ENCODE measurements around the gene MYMK. TPM values are rescaled to one million over a fixed set of nuclear protein-coding genes. Genes with fewer than 3 reads are reported as not detected.

The MYMK gene
- polyA plus RNA-seq, 1 donor = 0.13 TPM

DNA sequence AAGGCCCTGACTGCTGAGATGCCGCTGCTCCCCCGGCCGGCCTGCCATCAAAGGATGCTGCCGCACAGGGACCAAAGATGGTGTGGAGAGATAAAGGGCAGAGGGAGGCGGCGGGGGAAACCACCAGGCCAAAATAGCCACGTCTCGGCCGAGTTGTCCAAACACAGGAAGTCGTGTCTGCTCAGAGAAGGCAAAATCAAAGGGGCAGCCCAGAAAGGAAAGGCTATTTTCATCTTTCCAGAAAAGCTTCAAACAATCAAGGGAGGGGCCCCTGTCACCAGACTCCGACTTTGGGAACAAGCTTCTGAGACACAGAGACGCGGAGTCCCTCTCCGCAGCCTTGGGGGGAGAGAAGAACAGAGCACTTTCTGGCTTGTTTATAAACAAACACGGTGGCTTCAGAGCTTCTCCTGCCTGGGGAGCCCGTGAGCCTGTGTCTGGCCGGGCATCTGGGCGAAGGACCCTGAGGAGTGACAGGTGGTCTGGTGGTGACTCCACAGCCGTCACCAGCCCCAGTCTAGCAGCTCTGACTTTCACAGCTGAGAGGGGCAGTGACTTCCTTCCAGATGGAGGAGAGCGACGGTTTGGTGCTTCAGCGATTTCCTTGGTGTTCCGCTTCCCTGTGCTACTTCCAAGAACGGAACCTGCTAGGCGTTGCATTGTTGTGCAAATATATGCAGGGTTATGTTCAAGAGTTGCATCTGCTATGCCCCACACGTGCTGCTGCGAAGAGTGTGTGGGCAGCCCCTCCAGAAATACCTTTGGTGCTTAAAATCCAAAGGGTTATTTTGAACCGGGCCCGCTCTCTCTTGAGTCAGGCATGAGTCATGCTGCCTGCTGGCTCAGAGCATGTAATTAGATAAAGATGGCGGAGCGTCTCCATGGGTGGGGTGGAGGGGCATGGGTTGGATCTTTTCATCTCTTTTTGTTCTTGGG is 33.7 kb upstream of the MYMK start:
- H3K4me3 ChIP-seq (ENCODE audit: low read length) = no peak overlapping the region
- peaks cover 8% of the 10 kb centered on the region for H3K4me1 ChIP-seq (ENCODE audit: control insufficient read depth, insufficient read depth, low read length)
- no peaks in the 10 kb centered on the region for H3K36me3 ChIP-seq (ENCODE audit: control insufficient read depth, insufficient read depth, low read length)
- WGBS (ENCODE audit: insufficient coverage, low lambda C conversion rate) = no CpG with 5 or more reads among the region's 31 CpGs
- DNase-seq = no peak
- no peaks in the 10 kb centered on the region for H3K9me3 ChIP-seq (ENCODE audit: control insufficient read depth, low read depth, low read length)
- H3K27ac ChIP-seq (ENCODE audit: low read length) = peak overlapping the region; percentile 5
- peaks cover 3% of the 10 kb centered on the region for H3K27me3 ChIP-seq (ENCODE audit: control insufficient read depth, insufficient read depth, low read length)

DNA sequence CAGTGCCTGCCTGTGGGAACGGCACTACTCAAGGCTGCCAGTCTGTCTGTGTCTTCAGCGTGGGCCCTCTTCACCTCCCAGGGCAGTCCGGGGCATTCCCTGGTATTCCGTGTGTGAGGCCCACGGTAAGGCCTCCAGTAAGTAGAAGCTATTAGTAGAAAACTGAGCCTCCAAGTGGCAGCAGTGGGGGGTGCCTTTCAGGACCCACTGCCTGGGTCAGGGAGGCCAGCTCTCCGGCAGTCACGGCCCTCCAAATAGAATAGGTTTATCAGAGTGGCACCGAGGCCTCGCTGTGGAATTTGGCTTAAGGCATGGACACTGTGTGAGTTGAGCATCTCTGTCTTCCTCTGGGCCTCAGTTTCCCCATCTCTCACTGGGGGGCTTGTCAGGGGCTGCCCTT is 32.8 kb upstream of the MYMK start:
- Histone ChIP-seq H3K27me3 (ENCODE audit: control insufficient read depth, insufficient read depth, low read length) (no peaks in the 10 kb centered on the region), H3K27ac (ENCODE audit: low read length) (no peak overlapping the region), H3K4me3 (ENCODE audit: low read length) (no peak overlapping the region), H3K36me3 (ENCODE audit: control insufficient read depth, insufficient read depth, low read length) (no peaks in the 10 kb centered on the region), H3K4me1 (ENCODE audit: control insufficient read depth, insufficient read depth, low read length) (peaks cover 2% of the 10 kb centered on the region), H3K9me3 (ENCODE audit: control insufficient read depth, low read depth, low read length) (no peaks in the 10 kb centered on the region)
- no peak for DNase-seq
- WGBS (ENCODE audit: insufficient coverage, low lambda C conversion rate) = no CpG with 5 or more reads among the region's 9 CpGs

DNA sequence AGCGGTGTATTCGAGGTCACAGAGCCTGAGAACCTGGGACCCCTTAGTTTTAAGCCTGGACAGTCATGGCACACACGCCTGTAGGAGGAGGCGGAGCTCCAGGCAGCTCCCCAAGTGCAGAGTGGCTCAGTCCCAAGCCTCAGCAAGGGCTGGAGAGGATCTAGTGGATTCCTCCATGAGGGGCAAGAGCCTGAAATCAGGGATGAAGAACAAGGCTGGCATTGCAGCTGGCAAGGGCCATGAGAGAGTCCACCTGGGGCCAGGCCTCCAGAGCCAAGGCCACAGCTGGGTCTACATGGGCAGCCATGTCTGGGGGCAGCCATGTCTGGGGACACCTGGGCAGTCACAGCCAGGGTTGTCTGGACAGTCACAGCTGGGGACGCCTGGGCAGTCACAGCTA is 31.6 kb upstream of the MYMK start:
- WGBS (ENCODE audit: insufficient coverage, low lambda C conversion rate) = no CpG with 5 or more reads among the region's 5 CpGs

DNA sequence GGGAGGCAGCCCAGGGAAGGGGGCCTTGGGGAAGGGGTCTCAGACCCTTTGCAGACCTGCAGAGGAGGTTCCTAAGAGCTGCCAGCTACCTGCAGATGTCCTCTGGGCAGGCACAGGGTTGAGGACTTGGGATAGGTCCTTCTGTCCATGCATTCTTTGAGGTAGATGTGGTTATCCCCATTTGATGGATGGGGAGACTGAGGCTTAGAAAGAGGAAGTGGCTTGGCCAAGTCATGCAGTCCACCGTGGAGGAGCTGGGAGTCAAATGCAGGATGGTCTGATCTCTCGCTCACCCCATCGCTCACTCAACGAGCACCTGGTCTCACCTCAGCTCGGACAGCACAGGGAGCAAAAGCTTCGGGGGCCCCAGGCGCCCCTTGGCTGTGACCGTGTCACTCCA is 30.0 kb upstream of the MYMK start:
- Histone ChIP-seq H3K27ac (ENCODE audit: low read length) (no peak overlapping the region), H3K9me3 (ENCODE audit: control insufficient read depth, low read depth, low read length) (no peaks in the 10 kb centered on the region), H3K27me3 (ENCODE audit: control insufficient read depth, insufficient read depth, low read length) (no peaks in the 10 kb centered on the region), H3K36me3 (ENCODE audit: control insufficient read depth, insufficient read depth, low read length) (no peaks in the 10 kb centered on the region), H3K4me3 (ENCODE audit: low read length) (no peak overlapping the region), H3K4me1 (ENCODE audit: control insufficient read depth, insufficient read depth, low read length) (peaks cover 2% of the 10 kb centered on the region)
- DNase-seq = no peak
- no CpG with 5 or more reads among the region's 8 CpGs for WGBS (ENCODE audit: insufficient coverage, low lambda C conversion rate)

More for the DNA sequence above, 31.6 kb upstream of the MYMK start:
- Histone ChIP-seq H3K27ac (ENCODE audit: low read length) (no peak overlapping the region), H3K27me3 (ENCODE audit: control insufficient read depth, insufficient read depth, low read length) (no peaks in the 10 kb centered on the region), H3K4me1 (ENCODE audit: control insufficient read depth, insufficient read depth, low read length) (peaks cover 2% of the 10 kb centered on the region), H3K9me3 (ENCODE audit: control insufficient read depth, low read depth, low read length) (no peaks in the 10 kb centered on the region), H3K4me3 (ENCODE audit: low read length) (no peak overlapping the region), H3K36me3 (ENCODE audit: control insufficient read depth, insufficient read depth, low read length) (no peaks in the 10 kb centered on the region)
- no peak for DNase-seq

DNA sequence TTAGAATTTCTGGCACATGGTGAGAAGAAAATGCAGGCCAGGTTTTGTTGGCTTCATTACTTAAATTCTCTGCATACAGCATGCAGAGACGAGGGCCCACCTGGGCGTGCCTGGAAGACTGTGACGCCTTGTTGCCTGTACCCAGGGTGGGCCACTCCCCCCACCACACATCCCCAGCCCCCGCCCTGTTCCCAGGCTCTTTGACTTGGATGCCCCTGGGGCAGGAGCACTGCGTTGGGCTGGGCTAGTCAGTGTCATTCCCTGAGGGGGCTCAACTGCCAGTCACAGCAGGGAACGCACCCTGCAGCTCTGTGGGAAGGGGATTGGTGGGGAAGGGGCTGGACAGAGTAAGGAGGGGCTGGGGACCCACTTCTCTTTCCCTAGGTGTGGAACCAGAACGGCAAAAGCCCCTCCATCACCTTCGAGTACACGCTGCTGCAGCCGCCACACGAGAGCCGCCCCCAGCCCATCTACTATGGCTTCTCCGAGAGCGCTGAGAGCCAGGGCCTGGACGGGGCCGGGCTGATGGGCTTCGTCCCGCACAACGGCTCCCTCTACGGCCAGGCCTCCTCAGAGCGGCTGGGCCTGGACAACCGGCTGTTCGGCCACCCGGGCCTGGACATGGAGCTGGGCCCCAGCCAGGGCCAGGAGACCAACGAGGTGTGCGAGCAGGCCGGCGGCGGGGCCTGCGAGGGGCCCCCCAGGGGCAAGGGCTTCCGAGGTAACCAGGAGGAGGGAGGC is 29.4 kb upstream of the MYMK start:
- Histone ChIP-seq H3K9me3 (ENCODE audit: control insufficient read depth, low read depth, low read length) (no peaks in the 10 kb centered on the region), H3K27ac (ENCODE audit: low read length) (no peak overlapping the region), H3K36me3 (ENCODE audit: control insufficient read depth, insufficient read depth, low read length) (no peaks in the 10 kb centered on the region), H3K4me3 (ENCODE audit: low read length) (no peak overlapping the region), H3K4me1 (ENCODE audit: control insufficient read depth, insufficient read depth, low read length) (peaks cover 2% of the 10 kb centered on the region), H3K27me3 (ENCODE audit: control insufficient read depth, insufficient read depth, low read length) (no peaks in the 10 kb centered on the region)
- no CpG with 5 or more reads among the region's 31 CpGs for WGBS (ENCODE audit: insufficient coverage, low lambda C conversion rate)
- no peak for DNase-seq

DNA sequence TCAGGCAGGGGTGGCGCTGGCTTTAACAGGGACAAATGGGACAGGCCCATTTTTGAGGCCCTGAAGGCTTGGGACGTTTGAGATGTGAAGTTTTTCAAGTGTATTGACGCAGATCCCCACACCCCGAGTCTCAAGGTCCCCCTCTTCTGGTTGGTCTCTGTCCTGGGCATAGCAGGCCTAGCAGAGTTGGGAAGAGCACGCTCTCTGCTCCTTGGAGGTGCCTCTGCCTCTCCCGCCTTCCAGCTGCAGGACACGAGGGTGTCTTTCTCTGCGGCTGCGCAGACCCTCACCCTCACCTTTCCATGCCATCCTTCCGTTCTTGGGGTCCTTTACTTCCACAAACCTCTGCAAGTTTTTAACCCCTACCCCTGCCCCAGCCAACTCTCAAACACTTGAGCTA is 28.4 kb upstream of the MYMK start:
- Histone ChIP-seq H3K27ac (ENCODE audit: low read length) (no peak overlapping the region), H3K4me3 (ENCODE audit: low read length) (no peak overlapping the region), H3K27me3 (ENCODE audit: control insufficient read depth, insufficient read depth, low read length) (no peaks in the 10 kb centered on the region), H3K36me3 (ENCODE audit: control insufficient read depth, insufficient read depth, low read length) (no peaks in the 10 kb centered on the region), H3K9me3 (ENCODE audit: control insufficient read depth, low read depth, low read length) (no peaks in the 10 kb centered on the region), H3K4me1 (ENCODE audit: control insufficient read depth, insufficient read depth, low read length) (peaks cover 2% of the 10 kb centered on the region)
- no peak for DNase-seq
- 90% methylated on average over 3 of the region's 10 CpGs for WGBS (ENCODE audit: insufficient coverage, low lambda C conversion rate)

DNA sequence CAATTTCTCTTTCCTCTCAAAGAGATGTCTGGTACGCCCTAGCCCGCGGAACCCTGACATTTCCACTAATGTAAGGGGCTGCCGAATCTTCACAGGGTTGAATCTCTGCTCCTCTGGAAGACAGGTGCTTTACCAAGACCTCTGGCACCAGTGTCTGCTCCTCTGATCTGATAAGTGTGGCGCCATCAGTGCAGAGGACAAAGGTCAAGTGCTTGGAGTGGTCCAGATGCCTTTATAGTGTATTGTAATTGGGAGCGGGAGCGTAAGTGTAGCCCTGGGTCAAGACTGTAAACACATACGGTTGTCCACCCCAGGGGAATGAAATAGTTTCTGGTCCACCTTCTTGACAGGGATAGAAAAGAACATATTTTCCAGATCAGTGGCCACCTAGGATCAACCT is 27.5 kb upstream of the MYMK start:
- H3K27ac ChIP-seq (ENCODE audit: low read length) = no peak overlapping the region
- H3K4me1 ChIP-seq (ENCODE audit: control insufficient read depth, insufficient read depth, low read length) = no peaks in the 10 kb centered on the region
- H3K4me3 ChIP-seq (ENCODE audit: low read length) = no peak overlapping the region
- H3K9me3 ChIP-seq (ENCODE audit: control insufficient read depth, low read depth, low read length) = no peaks in the 10 kb centered on the region
- no peaks in the 10 kb centered on the region for H3K36me3 ChIP-seq (ENCODE audit: control insufficient read depth, insufficient read depth, low read length)
- H3K27me3 ChIP-seq (ENCODE audit: control insufficient read depth, insufficient read depth, low read length) = no peaks in the 10 kb centered on the region
- no peak for DNase-seq
- WGBS (ENCODE audit: insufficient coverage, low lambda C conversion rate) = no CpG with 5 or more reads among the region's 8 CpGs

DNA sequence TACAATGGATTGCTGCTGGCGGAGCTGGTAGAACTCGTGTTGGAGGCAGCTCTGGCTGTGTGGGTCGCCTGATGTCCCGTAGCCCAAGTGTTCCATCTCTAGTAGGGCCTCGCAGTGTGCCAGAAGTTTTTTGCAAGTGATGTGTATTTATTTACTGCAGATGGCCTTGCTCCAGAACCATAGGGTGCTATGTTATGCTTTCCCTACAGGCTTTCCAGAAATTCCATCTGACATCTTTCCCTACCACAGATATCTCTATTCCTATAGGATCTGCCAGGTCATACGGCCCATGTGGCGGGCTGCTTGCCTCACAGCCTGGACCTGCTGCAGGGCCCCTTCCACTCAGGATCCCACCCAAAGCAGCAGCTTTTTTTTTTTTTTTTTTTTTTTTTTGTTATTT is 26.7 kb upstream of the MYMK start:
- Histone ChIP-seq H3K36me3 (ENCODE audit: control insufficient read depth, insufficient read depth, low read length) (no peaks in the 10 kb centered on the region), H3K9me3 (ENCODE audit: control insufficient read depth, low read depth, low read length) (no peaks in the 10 kb centered on the region), H3K27ac (ENCODE audit: low read length) (no peak overlapping the region), H3K4me3 (ENCODE audit: low read length) (no peak overlapping the region), H3K27me3 (ENCODE audit: control insufficient read depth, insufficient read depth, low read length) (no peaks in the 10 kb centered on the region), H3K4me1 (ENCODE audit: control insufficient read depth, insufficient read depth, low read length) (no peaks in the 10 kb centered on the region)
- WGBS (ENCODE audit: insufficient coverage, low lambda C conversion rate) = no CpG with 5 or more reads among the region's 7 CpGs
- DNase-seq = no peak

DNA sequence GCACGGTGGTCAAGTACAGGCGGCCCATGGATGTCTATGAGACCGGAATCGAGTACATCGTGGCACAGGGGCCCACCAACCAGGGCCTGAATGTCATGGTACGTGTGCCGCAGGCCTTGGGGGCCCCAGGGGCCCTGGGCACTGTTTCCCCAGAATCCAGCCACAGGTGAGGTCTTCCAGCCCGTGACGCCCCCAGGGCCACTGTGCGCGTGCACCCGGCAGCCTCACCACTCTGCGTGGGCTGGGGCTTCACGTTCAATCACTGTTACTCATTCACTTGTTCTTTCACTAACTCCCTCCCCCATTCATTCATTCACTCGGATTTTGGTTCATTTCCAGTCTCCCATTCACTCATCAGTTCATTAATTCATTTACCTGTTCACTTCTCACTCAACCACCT is 22.4 kb upstream of the MYMK start:
- DNase-seq = no peak
- no peaks in the 10 kb centered on the region for H3K9me3 ChIP-seq (ENCODE audit: control insufficient read depth, low read depth, low read length)
- H3K4me3 ChIP-seq (ENCODE audit: low read length) = no peak overlapping the region
- 57% methylated on average over 1 of the region's 15 CpGs for WGBS (ENCODE audit: insufficient coverage, low lambda C conversion rate)
- no peaks in the 10 kb centered on the region for H3K36me3 ChIP-seq (ENCODE audit: control insufficient read depth, insufficient read depth, low read length)
- no peak overlapping the region for H3K27ac ChIP-seq (ENCODE audit: low read length)
- H3K27me3 ChIP-seq (ENCODE audit: control insufficient read depth, insufficient read depth, low read length) = no peaks in the 10 kb centered on the region
- H3K4me1 ChIP-seq (ENCODE audit: control insufficient read depth, insufficient read depth, low read length) = no peaks in the 10 kb centered on the region

DNA sequence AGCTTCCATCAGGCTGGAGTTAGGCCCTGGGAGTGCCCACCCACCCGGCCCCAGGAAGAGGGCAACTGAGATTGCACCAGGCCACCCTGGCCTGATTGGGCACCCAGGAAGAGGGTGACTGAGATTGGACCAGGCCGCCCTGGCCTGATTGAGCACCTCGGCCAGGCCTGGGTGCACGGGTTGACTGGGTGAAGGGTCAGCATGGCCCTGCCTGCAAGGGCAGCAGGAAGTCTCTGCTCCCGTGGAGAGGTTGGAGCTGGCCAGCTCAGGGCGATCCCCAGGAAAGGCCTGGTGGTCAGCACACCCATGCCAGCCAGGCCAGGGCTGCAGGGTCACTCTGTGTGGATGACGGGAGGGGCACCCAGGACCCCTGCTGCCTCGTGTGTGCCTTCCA is 21.5 kb upstream of the MYMK start:
- no peaks in the 10 kb centered on the region for H3K27me3 ChIP-seq (ENCODE audit: control insufficient read depth, insufficient read depth, low read length)
- no CpG with 5 or more reads among the region's 8 CpGs for WGBS (ENCODE audit: insufficient coverage, low lambda C conversion rate)
- H3K9me3 ChIP-seq (ENCODE audit: control insufficient read depth, low read depth, low read length) = no peaks in the 10 kb centered on the region
- H3K36me3 ChIP-seq (ENCODE audit: control insufficient read depth, insufficient read depth, low read length) = no peaks in the 10 kb centered on the region
- no peaks in the 10 kb centered on the region for H3K4me1 ChIP-seq (ENCODE audit: control insufficient read depth, insufficient read depth, low read length)
- no peak overlapping the region for H3K4me3 ChIP-seq (ENCODE audit: low read length)
- no peak overlapping the region for H3K27ac ChIP-seq (ENCODE audit: low read length)
- DNase-seq = no peak
